HG03571 (cell line): Measurements from ENCODE around the gene SEPTIN3.
"Not testable (repeated sequence)": the region's sequence is repeated elsewhere in the genome, so short reads cannot be mapped to it uniquely, and the experiment has no call there.

Experiments
- ATAC-seq: cut with Tn5 transposase; IDR thresholded peaks from one replicate; pipeline ENCODE4 v1.9.1; 2021; ENCODE audit not compliant: unreplicated experiment

The SEPTIN3 gene

DNA sequence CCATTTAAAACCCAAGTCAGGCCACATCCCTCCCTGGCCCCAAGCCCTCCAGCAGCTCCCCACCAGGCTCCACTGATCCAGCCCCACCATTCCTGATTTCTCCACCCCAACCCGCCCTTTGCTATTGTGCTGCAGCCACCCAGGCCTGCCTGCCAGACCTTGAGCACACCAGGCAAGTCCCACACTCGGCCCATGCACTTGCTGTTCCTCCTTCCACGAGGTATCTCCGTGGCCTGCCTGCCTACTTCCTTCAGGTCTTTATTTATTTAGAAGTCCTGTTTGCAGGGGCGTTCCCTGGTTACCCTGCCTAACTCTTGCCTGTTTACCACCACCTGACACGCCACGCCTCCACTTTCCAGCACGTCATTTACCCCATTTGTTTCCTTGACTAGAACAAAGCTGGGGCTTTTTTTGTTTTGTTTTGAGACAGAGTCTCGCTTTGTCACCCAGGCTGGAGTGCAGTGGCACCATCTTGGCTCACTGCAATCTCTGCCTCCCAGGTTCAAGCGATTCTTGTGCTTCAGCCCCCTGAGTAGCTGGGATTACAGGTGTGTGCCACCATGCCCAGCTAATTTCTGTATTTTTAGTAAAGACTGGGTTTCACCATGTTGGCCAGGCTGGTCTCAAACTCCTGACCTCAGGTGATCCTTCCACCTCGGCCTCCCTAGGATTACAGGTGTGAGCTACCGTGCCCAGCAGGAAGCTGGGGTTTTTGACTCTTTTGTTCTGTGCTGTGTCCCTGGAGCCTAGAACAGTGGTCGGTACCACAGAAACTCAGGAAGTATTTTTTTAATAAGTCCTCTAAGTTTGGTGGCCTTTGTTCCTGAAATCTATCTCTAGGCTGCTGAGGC lies 29.0 kb upstream of the SEPTIN3 start:
- peak; percentile 42 for ATAC-seq

DNA sequence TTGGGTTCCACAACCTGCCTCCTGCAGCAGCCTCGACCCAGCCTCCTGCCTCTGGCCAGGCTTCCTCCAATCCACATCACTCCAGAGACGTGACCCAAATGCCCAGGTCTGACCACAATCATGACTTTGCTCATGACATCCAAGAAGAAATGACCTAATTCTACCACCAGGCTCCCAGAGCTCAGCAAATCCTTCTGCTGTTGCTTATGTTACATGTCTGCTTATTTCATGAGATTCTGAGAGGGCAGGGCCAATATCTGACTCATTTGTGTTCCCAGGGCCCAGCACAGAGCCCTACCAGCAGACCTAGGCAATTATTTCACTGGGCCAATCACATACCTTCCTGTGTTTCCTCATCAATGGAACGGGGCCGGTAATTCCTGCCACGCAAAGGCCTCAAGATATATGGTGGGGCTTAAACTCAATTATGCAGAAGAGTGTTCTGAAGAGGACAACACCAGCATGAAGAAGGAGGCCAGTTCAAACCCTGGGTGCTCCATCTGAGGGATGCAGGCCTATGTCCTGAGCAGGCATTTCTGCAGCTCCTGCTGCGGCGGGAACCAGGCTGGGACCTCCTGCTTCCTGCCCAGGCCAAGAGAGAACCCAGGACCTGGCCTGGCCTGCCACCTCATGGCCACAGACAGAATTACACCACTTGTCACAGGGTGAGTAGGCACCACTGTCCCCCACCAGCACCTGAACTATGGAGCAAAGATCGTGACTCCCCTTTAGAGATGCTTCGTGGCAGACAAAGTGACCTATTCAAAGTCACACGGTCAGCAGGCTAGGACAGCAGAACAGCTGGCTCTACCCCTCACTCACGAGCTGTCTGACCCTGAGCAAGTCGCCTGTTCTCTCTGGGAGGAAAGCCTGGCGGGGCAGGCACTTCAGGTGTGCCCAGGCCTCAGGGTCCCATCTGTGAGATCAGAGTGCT lies 28.1 kb upstream of the SEPTIN3 start:
- ATAC-seq: peak; percentile 37

DNA sequence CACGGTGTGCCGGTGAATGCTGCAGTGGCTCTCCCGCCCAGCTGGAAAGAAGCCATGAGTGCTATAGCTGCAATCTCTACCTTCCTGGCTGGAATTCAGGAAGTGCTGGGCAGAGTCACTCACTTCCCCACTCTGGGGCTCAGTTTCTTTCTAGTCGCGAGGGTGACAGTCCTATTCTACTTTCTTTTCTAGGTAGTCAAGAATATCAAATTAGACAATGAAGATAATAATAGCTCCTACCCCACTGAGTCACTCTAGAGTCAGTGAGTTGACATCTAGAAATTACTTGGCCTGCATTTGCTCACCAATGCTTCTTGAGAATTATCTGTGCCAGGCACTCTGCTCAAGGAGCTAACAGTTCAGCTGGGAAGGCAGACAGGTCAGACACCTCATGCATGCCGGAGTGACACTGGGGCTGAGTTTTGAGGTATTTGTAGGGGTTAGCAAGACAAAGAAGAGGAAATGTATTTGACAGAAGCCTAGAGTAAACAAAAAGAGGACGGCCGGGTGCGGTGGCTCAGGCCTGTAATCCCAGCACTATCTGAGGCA lies 25.5 kb upstream of the SEPTIN3 start:
- ATAC-seq: no peak

DNA sequence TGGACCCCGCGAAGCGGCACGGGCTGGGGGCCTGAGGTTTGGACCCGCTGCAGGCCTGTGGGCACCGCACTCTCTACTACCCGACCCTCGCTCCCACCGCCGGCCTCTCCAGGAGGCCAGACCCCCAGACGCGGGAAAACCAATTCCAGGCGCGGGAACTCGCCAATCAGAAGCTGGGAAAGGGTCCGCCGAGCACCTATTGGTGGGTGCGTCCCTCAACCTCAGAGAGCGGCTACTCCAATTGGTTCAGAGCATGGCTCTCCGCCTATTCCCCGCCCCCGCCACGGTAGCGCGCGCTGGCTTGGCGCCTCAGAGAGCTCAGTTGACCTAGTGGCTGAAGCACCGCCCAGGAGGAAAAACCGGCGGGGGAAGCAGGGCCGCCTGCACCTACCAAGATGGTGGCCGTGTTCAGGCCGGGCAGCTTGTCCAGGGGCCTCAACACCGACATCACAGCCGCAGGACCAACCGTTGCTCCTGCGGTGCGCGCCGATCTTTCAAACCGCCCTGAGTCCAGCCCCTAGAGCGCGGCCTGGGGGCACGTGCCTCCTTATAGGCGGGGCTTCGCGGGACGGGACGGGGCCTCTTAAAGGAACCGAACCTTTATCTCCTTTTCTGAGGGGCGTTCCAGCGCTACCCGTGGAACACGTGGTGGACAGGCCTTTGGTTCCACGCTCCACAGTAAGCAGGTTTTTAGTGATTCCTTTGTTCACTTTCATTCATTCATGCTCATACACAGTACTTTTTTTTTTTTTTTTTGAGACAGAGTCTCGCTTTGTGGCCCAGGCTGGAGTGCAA lies 22.4 kb upstream of the SEPTIN3 start, which contains the start of gene CENPM:
CENPM (minus strand) TSS at position 524 of the 795 bp plus-strand sequence; CDS start at position 448, 76 bp downstream.
- ATAC-seq: peak; percentile 64

DNA sequence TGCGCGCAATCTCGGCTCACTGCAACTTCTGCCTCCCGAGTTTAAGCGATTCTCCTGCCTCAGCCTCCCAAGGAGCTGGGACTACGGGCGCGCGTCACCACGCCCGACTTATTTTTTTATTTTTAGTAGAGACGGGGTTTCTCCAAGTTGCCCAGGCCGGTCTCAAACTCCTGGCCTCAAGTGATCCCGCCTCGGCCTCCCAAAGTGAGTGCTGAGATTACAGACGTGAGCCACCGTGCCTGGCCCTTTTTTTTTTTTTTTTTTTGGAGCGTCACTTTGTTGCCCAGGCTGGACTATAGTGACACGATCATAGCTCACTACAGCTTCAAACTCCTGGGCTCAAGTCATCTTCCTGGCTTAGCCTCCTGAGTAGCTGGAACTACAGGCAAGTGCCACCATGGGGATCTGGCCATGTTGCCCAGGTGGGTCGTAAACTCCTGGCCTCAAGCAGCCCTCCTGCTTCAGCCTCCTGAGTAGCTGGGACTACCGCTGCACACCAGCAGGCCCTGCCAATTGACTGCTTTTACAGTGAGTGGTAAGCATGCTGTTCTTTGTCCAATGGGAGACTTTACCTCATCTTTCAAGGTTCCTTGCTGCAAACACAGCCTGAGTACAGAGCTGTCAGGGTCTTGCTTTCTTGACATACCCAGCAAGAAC lies 21.7 kb upstream of the SEPTIN3 start:
- ATAC-seq: no peak

DNA sequence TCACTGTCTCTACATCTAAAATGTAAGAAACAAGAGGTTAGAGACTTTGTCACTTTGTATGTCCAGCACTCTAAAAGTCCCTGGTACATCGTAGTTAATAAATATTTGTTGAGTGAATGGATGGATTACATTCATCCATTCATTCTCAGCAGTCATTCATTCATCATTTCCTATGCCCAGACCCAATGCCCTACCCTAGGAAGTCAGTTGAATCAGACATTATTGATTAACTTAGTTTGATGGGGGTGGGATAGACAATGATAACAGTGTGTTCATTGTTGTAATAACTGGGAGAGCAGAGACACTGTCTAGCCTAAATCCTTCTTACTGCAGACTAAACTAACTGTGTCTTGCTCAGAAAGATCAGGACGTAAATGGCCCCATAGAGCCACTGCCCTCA lies 21.1 kb upstream of the SEPTIN3 start:
- ATAC-seq: no peak

DNA sequence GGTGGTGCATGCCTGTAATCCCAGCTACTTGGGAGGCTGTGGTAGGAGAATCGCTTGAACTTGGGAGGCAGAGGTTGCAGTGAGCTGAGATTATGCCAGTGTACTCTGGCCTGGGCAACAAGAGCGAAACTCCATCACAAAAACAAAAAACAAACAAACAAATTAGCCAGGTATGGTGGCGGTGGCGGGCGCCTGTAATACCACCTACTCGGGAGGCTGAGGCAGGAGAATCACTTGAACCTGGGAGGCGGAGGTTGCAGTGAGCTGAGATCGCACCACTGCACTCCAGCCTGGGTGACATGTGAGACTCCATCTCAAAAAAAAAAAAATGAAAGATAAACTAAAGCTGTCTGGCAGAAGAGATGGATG lies 20.3 kb upstream of the SEPTIN3 start:
- ATAC-seq: not testable (repeated sequence)

DNA sequence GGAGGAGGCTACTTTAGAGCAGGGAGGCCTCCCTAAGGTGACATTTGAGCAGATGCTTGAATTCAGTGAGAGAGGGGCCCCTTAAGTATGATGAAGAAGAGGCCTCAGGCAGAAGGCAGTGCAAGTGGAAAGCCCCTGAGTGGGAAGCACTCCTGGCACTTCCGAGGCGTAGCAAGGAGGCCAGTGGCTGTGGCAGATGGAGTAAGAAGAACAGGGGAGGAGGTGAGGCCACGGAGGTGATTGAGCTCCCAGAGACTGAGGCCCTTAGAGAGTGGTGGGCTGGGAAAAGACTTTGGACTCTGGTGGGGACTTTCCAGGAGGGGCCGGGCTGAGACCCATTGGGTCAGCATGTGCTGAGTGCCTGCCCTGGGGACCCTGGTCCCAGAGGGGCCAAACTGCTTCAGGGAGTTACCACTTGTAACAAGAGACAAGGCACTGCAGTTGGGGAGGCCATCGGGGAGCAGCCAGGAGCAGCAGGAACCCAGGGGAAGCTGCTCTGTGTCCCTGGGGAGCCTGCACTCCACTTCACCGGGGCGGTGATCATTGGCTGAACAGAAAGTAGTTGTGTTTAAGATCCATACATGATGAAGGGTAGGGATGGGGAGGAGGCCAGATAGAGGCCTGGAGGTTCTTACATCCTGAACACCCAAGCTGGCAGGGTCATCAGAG lies 19.8 kb upstream of the SEPTIN3 start:
- ATAC-seq: no peak

DNA sequence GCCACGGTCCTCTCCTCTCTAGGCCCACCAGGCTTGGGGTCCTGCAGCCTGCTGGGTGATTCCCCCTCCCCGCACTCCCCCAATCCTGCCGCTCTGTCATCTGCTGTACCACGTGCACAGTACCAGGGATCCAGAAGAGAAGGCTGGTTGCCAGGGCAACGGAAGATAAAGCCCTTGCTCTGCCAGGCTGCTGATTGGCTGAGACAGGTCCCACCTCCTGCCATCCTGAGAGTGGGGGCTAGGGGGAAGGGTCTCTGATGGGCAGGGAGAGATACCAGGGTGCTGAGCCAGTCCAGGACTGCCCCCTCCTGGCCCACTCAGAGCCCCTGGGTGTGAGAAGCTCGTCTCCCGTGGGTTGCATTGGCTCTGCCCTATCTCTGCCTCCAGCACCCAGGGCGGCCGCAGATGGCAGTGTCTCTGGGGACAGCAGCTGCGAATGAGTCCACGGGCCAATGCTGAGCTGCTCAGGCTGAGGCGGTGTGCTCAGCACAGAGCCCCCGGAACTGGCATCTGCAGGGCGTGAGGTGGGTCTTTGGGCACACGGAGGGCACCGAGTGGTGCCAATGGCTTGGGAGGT lies 17.3 kb upstream of the SEPTIN3 start, which contains the start of gene SMIM45:
SMIM45 (plus strand) TSS at position 253 of the 577 bp plus-strand sequence.
- ATAC-seq: no peak

DNA sequence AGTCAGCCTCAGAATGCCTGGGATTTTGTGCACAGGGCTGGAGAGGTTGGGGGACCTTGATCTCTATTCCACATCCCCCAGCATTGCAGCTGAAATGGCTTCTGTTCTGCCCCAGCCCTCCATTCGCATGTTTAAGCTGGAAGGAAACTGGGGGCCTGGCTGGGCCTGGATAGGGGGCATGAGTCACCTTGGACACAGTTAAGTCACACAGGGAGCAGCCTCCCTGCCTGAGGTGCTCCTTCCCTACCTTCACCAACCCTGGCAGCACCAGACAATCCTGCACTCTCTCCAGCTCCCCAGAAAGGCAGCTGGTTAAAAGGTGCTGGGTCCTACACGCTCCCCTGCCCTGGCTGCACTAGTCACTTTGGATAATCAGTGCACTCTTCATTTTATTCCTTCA lies 16.5 kb upstream of the SEPTIN3 start:
- no peak for ATAC-seq

DNA sequence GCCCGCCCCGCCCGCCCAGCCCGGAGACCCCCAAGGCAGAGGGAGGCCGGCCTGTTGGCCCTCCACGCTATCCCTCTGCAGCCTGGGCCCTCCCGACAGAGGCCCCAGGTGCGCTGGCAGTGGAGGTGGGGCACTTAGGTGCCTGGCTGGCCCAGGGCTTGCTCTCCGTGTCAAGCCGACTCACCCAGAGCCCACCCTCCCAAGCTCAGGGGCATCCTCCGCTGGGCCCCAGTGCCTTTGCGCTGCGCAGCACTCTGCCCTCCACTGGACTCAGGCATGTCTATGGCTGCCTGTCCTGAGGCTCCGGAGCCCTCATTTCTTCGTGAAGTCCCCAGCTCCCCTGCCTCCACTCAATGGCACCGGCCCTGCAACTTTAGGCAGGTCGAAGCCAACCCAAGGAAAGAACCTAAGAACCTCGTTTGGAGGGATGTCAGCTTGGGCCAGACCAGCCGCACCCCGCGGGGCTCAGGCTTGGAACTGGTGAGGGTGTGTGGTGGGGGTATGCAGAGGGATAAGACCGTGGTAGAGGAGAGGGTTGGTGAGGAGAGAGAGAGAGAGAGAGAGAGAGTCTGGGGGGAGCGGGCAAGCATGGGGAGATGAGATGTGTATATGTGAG lies 11.2 kb upstream of the SEPTIN3 start:
- ATAC-seq: no peak

DNA sequence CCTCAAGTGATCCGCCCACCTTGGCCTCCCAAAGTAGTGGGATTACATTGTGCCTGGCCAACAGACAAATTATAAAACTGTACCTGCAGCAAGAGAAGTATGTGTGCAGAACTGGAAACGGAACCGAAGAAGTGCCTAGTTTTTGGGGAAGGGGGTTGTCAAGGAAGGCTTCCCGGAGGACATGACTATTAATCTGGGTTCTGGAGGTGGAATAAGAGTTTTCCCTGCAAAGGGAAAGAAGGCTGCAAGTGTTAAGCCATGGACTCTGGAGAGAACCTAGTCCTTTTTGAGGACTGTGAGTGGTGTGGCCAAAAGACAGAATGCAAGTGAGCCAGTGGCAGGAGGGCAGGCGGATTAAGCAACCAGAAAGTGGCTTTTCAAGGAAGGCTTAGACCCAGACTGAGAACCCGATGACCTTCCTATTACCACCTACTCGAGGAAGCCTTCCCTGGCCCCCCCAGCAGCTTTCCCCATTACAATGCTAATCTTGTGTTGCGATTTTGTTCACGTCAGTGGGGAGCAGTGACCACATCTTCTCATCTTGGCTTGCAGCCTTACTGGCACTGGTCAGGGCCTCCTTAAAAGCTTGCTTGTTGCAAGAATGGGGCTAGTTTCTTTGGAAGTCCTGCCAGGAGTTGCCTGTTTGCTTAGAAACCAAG lies 5.7 kb upstream of the SEPTIN3 start:
- ATAC-seq: no peak

DNA sequence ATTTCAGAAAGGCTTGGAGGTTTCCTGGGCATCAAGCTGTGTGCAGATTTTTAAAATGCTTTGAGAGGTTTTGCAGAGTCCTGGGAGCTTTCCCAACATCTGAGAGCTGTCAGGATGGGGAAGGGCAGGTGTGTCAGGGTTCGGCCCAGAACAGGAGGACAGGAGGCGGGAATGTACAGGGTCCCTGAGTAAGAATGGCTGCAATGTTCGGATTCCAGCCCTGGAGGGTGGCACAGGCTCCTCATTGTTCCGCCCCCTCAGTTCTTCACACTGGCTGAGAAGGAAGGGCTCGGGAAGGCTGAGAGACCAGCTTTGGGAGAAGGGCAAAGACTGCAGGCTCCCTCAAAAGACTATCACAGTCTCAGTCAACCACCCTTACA lies 5.1 kb upstream of the SEPTIN3 start:
- no peak for ATAC-seq

DNA sequence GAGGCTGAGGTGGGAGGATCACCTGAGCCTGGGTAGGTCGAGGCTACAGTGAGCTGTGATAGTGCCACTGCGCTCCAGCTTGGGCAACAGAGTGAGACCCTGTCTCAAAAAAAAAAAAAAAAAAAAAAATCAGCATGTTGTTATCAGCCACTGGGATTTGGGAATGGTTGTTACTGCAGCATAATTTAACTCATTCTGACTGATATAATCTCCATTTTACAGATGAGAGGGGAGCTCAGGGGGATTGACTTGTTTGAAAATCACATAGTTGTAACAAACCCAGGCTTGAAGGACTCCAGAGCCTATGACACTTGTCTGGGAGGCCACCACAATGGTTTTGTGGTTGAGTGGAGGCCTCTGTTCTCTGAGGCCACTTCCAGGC lies 3.0 kb upstream of the SEPTIN3 start:
- no peak for ATAC-seq

DNA sequence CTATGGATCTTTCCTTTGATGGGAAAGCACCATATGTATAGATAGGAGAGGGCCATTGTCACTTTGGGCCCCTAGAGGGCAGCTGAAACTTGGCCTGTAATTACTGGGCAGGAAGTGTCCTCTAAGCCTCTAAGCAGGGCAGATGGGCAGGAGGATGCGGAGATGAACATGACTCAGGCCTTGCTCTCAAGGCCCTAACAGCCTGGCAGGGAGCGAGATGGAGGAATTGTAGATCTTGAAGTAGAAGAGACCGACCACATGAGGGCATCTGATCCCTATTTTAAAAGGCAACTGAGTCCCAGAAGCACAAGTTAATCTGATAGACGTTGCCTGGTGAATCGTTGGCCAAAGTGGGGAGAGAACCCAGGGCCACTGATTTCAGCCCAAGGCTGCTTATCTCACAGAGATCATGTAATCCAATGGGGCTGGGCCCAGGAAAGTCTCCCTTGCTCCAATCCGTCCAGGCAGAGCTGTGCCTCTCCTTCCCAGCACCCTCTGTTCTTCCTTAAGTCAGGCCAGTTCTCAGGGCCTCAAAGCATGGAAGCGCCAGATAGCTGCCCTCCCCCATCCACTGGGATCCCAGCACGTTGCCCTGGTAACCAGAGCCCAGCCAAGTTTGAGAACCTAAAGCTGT lies 2.5 kb upstream of the SEPTIN3 start:
- ATAC-seq: no peak

DNA sequence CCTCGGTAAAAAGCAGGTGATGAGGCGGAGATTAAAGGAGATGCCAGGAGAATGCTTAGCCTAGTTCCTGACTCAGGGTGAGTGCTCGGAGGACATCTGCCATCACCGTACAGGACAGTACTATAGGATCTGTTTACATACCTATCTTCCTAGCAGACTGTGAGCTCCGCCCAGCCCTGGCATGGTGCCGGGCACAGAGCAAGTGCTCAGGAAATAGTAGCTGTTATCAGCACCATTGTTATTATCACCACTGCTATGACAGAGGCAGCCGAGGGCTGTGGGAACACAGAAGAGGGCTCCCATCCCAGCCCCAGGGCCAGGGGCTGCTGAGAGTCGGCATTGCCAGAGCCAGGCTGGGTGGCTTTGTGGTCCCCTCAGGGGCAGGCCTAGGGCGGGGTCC lies 642 bp upstream of the SEPTIN3 start:
- no peak for ATAC-seq

DNA sequence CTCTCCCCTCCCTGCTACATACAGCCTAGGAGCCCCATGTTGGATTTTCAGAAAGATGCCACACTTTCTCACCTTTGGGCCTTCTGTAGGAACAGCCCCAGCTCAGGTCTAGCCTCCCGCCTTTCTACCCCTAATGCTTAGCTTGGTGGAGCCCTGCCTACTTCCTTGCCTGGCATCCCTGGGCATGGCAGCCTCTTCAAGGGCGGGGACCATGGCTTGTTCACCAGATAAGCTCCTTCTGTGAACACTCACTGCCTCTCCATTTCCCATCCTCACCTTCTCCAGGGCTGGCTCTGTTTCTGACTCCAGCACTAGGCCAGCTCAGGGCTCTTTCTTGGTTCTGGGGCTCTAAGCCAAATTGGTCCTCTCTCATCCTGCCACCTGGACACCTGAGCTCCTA lies 1.4 kb downstream of the SEPTIN3 start:
- ATAC-seq: no peak

DNA sequence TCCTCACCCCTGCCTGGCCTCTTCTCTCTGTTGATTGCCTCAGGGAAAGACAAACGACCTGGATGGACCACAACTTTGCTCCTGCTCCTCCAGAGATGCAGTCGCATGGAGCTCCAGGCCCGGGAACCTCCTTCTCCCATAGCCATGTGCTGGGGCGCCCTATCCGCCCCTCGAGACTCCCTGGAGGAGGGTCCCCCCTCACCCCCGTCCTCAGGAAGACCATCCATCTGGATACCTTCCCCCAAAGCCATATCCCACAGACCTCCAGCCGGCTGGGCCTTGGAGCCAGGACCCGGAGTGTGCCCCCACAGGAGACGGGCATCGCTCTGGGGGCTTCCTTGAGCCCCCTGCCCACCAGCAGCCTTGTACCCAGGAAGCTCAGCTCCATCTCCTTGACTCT lies 2.2 kb downstream of the SEPTIN3 start:
- ATAC-seq: no peak
